Fibroblast of the aortic adventitia (primary cell): ENCODE data around the gene CDC6. TPM values are rescaled to one million over a fixed set of nuclear protein-coding genes. Genes with fewer than 3 reads are reported as not detected.

Experiments
- DNase-seq: peaks from one replicate; pipeline ENCODE4 v3.0.0-alpha.2; 2010; ENCODE audit warnings: low read depth
- H3K4me3 ChIP-seq: 2 replicates; pipeline ENCODE4 v1.5.1; 2011; ENCODE audit warnings: low read depth, mild to moderate bottlenecking, control low read depth, low read length, moderate library complexity
- CTCF ChIP-seq: IDR thresholded peaks from 2 replicates; pipeline ENCODE4 v1.5.1; 2011; ENCODE audit warnings: mild to moderate bottlenecking, low read length, control low read depth, inconsistent platforms; ENCODE audit not compliant: insufficient read depth
- total RNA-seq: library from RNA; depleted of rRNA; stranded (reverse); fragments of >200 nt; gene quantifications from 2 replicates; pipeline ENCODE4 v1.2.3, GENCODE V29; 2012; ENCODE audit warnings: low replicate concordance

The CDC6 gene
- 2.9 and 40.4 TPM in 2 replicates for total RNA-seq

- H3K4me3 ChIP-seq: peak within 1 kb of the TSS; percentile 83
- no peak for TF ChIP-seq CTCF
- peak; percentile 99 for DNase-seq
These were observed at the start of gene CDC6 for GRCh38 chr17:40287494-40288369. Gene CDC6 (plus strand): TSS chr17:40287879. CDS start chr17:40289421, 1,542 bp downstream.

- H3K4me3 ChIP-seq: no peak overlapping the region
- no peak for TF ChIP-seq CTCF
- DNase-seq: peak; percentile 19
These were observed 46.3 kb upstream of the CDC6 start for GRCh38 chr17:40241252-40241834.

- TF ChIP-seq CTCF: no peak
- no peak overlapping the region for H3K4me3 ChIP-seq
- no peak for DNase-seq
These were observed 44.9 kb upstream of the CDC6 start for GRCh38 chr17:40242774-40243173.

GRCh38 chr17:40243761-40244160, 43.9 kb upstream of the CDC6 start:
- H3K4me3 ChIP-seq: no peak overlapping the region
- no peak for TF ChIP-seq CTCF
- DNase-seq: peak; percentile 11

- no peak for TF ChIP-seq CTCF
- DNase-seq: no peak
- no peak overlapping the region for H3K4me3 ChIP-seq
These were observed 43.4 kb upstream of the CDC6 start for GRCh38 chr17:40244255-40244654.

GRCh38 chr17:40247926-40248495, 39.7 kb upstream of the CDC6 start:
- H3K4me3 ChIP-seq: no peak overlapping the region
- TF ChIP-seq CTCF: no peak
- no peak for DNase-seq
